Activated CD8-positive, alpha-beta memory T cell treated with anti-CD3 and anti-CD28 coated beads for 36 hours (primary cell): ENCODE data around the gene MFAP4. TPM values are rescaled to one million over a fixed set of nuclear protein-coding genes. Genes with fewer than 3 reads are reported as not detected.

Source experiments
- CTCF ChIA-PET: fragments of 350-600 bp; sonication (Branson Sonifier 250); formaldehyde crosslinking; loops from one replicate; lab custom pipeline; 2021; ENCODE audit warnings: antibody characterized with exemption; lab: Charles Lee
- POLR2A ChIA-PET: fragments of 350-600 bp; sonication (Branson Sonifier 250); formaldehyde crosslinking; loops from one replicate; lab custom pipeline; 2021; ENCODE audit warnings: antibody characterized with exemption; lab: Charles Lee
- total RNA-seq, 2 experiments: library from RNA; stranded (reverse); gene quantifications; one replicate each; pipeline ENCODE4 v1.2.3, GENCODE V29; 2021

The MFAP4 gene
- total RNA-seq, 2 experiments from 2014 or later, result not detected

DNA sequence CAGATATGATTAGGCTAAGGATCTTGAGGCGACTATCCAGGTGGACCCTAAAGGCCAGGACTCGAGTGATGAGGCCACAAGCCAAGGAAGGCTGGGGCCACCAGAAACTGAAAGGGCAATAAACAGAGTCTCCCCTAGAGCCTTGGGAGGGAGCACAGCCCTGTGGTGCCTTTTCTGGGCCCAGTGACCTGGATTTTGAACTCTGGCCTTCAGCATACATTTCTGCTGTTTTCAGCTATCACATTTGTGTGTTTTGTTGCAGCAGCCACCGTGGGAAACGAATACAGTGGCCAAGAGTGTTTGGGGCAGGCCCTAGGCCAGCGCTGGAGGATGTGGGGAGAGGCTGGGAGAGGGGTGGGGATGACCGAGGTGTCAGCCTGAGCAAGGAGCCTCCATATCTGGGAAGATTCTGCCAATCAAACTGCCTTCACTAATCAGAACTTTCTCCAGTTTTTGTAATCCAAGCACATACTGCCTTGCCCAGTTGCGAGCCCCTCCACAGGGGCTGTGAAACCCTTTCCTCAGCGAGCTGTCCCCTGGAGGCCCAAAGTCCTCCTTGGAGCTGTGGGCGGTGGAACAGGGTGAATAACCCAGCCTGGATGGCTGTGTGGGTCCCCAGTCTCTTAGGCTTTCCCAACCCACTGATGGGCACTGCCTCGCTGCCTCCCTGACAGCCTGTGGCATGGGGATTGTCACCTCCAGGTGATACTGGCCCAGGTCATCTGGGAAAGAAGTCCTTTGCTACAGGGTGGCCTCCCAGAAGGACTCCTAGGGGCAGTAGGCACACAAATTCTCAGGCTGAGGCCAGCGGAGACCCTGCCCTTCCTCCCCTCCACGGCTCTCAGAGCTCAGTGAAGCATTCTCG is 41.3 kb downstream of the MFAP4 start:
- POLR2A ChIA-PET, result interaction anchor here (0.6 kb wide), 1 partner anchor 91 kb away, joined by 3 read pairs; no protein-coding TSS in a partner anchor

DNA sequence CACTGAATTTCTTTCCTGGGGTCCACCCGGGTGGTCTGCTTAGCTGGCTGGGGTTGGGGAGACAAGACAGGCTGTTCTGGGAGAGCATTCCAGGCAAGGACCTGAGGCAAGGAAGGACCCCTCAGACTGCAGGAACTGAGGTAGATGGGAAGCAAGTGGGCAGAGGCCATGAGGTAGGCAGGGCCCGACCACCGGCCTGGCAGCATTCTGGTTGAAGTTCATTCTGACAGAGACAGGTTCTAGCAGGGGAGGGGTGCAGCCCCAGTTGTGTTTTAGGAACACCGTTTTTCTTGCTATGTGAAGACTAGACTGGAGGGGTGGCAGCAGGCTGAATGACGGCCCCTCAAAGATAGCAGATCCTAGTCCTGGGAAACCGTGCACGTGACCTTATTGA is 41.9 kb downstream of the MFAP4 start:
- ChIA-PET CTCF (no interaction called here), POLR2A (interaction anchor here (0.6 kb wide), 1 partner anchor 92 kb away, joined by 3 read pairs; no protein-coding TSS in a partner anchor)

More for the DNA sequence above, 41.3 kb downstream of the MFAP4 start:
- CTCF ChIA-PET, result interaction anchor here (0.8 kb wide), 1 partner anchor 7 kb away, joined by 3 read pairs; no protein-coding TSS in a partner anchor

DNA sequence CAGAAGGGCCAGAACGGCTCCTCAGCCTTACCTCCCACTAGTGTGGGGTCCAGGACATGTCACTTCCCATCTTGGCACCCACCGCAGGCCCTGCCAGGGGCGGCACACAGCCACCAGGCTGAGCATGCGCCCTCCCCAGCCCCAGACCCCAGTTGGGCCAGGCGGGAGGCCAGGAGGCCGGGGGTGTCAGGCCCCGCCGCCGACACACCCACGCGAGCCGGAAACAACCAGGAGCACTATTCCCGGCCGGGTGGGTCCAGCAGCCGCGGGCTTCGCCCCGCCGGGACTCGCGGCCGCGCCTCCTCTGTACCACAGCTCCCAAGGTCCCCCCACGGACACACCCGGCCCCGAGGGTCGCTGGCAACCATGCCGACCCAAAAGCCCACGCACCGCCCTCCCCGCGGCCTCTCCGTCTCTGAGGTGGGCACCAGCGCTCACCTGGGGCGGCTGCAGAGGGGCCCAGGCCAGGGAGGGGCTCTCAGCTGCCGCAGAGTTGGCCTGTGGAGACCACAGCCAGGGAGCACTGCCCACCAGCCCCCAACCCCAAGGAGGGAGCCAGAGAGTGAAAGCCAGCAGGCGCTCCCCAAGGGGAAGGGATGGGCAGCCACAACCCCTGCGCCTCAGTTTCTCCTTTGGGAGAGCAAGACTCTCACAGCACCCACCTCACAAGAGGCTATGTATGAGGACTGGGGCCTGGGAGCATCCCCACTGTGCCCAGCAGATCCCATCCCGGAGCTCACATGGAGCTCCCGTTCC is 42.5 kb downstream of the MFAP4 start:
- POLR2A ChIA-PET, result no interaction called here
- CTCF ChIA-PET, result no interaction called here

DNA sequence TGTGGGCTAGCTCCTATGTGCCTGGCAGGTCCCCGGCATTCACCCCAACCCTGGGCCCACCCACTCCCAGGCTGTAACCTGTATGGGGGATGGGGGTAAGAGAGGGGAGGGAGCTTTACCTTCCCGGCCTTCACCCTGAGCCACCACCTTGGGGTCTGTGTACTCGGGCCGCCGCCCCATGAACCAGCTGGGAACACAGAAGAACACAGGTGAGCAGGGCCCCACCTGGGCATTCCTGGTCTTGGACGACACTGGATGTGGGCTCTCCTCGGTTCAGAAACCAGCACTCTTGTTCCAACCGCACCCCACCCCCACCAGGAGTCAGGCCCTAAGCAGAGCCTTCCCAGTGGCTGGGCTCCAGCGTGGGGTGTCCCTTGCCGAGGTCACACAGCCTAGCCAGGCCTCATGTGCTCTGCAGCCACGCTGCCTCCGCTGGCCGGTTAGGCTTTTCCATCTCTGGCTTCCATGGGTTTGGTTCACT is 43.3 kb downstream of the MFAP4 start:
- POLR2A ChIA-PET, result no interaction called here
- CTCF ChIA-PET, result no interaction called here

DNA sequence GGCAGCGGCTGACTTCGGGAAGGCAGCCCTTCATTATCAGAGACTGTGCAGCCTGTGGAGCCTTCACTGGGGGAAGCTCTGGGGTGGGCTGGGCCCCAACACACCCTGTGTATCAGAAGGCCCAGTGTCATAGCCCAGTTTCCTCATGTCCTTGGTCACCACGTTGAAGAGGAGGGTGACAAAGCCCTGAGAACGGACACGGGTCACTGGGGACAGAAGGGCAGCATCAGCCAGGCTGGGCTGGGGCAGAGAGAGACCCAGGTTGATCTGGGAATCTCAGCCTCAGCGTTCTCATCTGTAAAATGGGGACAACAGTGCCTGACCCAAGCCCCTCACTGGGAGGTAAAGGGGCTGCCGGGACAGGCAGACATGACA is 43.7 kb downstream of the MFAP4 start:
- ChIA-PET POLR2A (no interaction called here), CTCF (no interaction called here)

DNA sequence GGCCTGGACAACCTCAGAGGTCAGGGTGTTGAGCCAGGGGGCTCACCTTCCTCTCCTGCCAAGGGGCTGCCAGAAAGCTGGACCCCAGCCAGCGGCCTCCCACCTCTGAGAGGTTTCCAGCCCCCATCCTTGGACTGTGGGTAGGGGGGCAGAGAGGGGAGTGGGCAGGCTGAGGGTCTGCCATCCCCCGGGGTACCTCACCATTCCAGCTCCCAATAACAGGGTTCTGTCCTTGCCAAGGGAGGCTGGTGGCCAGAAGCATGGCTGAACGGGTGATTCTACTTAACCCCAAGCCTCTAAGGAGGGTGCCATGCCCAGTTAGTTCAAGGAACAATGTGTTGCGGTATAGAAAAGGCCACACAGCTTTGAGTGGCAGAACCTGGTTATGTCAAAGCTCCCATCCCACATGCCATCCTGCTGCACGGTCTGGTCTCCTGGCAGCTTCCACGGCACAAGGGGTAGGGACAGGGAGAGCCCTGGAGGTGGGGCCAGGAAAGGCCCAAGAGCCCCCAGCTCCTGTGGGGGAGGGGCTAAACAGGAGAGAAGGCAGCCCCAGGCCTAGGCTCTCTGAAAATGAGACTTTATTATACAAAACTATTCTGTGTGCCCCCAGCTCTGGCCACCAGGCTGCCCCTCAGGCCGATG is 44.3 kb downstream of the MFAP4 start:
- CTCF ChIA-PET, result no interaction called here
- POLR2A ChIA-PET, result no interaction called here

DNA sequence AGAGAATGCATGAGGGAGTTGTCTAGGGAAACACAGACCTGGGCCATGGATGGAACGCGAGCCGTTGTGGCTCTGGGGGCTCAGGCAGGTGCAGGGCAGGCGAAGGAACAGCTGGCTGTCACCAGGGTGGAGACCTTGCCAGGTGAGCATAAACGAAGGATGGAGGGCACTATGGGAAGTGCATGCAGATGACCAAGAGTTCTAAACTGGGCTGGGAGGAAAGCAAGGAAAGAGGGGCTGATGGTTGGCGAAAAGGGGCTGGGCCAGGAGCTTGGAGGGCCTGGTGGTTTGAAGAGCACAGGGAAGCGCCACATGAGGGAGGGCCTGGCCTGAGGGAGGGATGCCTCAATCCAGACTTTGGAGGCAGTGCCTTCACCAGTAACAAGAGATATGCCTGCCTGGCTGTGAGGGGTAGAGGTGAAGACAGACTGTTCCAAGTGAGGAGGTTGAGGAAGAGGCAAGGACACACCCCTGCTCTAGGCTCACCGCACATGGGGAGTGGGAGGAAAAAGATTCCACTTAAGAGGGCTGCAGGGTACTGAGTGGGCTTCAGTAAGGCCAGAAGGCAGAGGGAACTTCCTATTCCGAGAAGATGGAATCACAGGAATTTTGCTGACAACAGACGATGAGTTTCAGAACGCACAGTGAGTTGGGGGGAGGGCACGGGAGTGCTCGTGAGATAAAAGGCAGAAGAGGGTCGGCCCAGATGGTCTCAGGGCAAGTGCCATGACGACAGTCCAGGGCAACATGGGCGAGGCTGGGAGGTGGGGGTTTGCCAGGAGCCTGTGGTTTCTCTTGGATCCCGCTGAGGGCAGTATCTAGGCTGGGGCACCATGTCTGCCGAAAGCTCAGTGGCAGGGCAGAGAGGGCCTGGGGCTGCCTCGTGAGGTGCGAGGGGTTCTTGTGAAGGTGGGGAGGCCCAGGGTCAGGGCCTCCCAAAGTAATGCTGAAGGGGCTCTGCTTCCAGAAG is 45.1 kb downstream of the MFAP4 start:
- POLR2A ChIA-PET, result interaction anchor here (0.5 kb wide), 1 partner anchor 315 kb away, joined by 3 read pairs; no protein-coding TSS in a partner anchor

DNA sequence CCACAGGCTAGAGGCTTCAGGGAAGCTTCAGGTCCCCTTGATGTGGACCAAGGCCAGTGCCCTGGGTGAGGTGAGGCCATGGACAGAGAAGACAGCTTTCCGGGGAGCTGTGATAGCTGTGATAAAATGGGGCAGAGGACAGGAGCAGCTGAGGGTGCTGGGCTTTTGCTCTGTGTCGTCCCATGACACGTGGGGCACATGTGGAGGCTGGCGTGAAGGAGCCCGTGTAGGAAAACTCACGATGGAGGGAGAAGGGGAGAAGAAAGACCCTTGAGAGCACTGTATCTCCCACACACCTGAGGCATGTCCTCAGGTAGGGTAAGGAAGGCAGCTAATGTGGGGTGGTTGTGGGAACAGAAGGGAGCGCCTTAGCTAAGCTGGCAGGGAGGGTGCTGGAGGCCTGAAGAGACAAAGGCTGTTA is 45.8 kb downstream of the MFAP4 start:
- POLR2A ChIA-PET, result interaction anchor here (0.5 kb wide), 1 partner anchor 316 kb away, joined by 3 read pairs; no protein-coding TSS in a partner anchor
- CTCF ChIA-PET, result no interaction called here

More for the DNA sequence above, 45.1 kb downstream of the MFAP4 start:
- CTCF ChIA-PET, result no interaction called here

DNA sequence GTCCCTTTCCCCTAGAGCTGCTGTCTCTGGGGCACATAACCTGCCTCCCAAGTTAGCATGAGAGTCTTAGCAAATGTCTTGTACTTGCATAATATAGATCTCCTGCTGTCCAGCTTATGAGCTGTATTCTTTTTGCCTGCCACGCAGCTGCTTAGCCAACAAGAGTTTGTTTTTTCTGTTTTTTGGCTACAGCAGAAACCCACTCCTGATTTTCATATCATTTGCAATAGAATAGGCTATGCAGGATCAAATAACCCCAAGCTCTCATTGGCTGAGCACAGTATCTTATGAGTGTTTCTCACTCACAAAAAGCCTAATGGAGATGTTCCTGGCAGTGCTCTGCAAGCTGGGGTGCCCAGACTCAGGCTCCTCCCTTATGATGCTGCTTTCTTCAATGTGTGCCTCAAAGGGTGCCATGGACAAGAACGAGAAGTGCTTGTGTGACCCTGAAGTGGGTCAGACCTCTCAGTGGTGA is 47.6 kb downstream of the MFAP4 start:
- ChIA-PET POLR2A (no interaction called here), CTCF (interaction anchor here (1.7 kb wide), 1 partner anchor 24 kb away, joined by 5 read pairs; the partner anchor contains the start of gene B9D1)

DNA sequence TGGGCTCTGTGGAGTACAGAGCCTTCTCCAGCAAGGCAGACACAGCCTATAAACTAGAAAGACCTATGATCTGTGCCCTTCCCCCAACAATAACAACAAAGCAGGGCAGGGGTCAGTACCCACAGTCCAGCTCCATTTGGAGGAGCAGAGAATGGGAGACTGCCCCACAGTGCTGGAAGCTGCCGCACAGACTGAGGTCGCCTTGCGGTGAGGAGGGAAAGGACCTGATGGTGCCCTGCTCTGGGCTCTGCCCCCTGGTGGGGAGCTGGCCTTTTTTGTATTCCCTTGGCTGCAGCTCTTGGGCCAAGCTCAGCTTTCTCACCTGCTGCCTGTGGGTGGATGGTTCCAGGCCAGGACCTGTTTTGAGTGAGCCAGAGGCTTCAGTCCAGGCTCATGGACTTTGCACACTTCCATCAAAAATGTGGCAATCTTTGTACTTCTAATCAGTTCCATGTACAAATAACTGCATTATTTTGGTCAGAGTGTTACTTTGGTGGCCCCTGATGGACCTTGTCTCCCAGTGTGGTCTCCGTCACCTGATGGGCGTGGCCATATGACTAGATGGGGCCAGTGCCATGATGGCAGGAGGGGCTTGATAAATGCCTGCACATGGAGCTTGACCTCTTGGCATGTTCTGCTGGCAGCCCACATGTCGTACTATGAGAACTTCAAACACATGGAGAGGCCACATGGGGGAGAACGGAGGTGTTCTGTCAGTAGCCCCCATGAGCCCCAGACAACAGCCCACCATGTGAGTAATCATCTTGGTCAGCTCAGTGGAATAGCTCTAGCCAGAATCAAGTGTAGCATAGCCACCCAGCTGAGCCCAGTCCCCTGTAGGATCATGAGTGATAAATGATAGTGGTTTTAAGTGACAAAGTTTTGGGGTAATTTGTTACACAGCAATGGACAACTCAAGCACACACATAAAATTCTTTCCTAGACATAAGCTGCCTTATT is 48.7 kb downstream of the MFAP4 start:
- ChIA-PET CTCF (interaction anchor here (0.7 to 1.7 kb wide), 6 partner anchors 8 to 95 kb away, joined by 3 to 5 read pairs (median 3); partner anchors contain the start of gene B9D1), POLR2A (no interaction called here)

DNA sequence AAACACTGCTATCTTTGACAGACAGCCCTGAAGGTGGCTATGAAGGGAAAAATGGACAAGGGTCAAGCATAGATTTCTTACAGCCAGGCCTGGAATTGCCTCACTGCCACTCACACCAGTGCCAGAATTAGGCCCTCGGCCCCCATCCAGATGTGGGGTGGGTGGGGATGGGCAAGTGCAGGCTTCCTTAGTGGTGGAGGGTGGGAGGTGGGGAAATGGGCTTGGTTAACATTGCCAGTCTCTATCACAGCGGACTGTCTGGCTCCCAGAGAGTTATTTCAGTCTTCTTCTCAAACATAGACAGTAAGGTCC is 49.3 kb downstream of the MFAP4 start:
- CTCF ChIA-PET, result interaction anchor here (1.1 to 1.2 kb wide), 3 partner anchors 29 to 96 kb away, joined by 3 read pairs; no protein-coding TSS in a partner anchor

DNA sequence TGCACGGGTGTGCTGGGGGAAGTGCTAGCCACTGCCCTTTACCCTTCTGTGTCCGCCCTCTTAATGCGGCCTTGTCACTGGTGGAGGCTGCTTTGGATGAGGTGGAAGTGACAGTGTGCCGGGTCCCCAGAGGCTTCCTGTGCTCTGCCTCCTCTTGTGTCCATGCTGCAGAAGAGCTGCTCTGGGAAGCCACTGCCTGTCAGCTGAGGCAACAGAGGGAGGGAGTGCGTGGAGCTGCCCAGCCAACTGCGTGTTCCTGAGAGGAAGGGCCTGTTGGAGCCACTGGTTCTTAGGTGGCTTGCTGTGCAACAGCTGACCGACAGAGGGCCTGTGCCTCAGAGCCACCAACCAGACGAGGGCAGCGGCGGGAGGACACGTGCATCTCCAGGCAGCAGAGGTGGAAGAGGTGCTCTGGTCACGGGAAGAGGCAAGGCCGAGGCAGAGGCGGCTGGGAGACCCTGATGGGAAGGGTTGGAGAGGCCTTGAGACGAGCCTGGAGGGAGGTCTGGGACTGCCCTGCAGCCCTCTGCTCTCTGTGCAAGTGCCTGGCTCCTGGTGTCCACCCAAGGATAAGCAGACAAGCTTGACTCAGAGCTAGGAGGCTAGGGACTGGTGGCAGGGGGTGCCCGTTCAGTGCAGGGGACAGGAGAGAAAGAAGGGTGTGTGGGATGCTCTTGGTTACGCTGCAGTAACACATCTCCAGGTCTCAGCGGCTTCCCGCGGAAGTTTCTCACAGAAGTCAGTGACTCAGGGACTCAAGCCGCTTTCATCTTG is 49.9 kb downstream of the MFAP4 start:
- POLR2A ChIA-PET, result no interaction called here

More for the DNA sequence above, 49.3 kb downstream of the MFAP4 start:
- POLR2A ChIA-PET, result no interaction called here

DNA sequence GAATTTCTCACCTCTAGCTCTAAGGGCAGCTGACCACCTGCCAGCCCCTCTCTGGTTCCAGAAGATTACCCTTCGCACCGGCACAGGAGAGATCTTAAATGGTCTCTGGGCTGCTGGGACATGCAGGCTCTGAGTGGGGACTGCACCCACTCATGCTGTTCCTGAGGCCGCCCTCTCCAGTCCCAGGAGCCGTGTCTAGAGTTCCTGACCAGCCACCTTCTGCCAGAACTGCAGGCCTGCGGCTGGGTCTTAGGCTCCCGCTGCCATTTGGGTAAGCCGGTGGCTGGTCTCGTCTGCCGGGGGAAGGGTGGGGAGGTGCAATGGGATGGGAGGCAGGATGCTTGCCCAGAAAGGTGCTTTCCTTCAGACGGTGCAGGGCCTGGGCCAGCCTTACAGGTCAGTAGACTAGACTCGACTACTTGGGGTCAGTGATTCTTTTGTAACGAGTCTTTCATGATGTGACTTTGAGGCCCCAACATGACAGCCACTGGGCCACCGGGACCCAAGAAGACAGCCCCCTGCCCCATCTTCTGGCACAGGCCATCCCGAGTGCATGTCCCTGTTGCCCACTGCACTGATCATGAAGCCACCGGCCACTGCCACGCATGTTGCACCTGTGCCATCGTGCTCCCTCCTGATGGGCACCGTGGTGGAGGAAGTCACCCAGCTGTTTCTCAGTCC is 50.9 kb downstream of the MFAP4 start:
- ChIA-PET CTCF (interaction anchor here (1.1 kb wide), 1 partner anchor 30 kb away, joined by 3 read pairs; no protein-coding TSS in a partner anchor), POLR2A (no interaction called here)

More for the DNA sequence above, 49.9 kb downstream of the MFAP4 start:
- CTCF ChIA-PET, result interaction anchor here (1.1 to 1.2 kb wide), 4 partner anchors 28 to 97 kb away, joined by 3 read pairs; no protein-coding TSS in a partner anchor

DNA sequence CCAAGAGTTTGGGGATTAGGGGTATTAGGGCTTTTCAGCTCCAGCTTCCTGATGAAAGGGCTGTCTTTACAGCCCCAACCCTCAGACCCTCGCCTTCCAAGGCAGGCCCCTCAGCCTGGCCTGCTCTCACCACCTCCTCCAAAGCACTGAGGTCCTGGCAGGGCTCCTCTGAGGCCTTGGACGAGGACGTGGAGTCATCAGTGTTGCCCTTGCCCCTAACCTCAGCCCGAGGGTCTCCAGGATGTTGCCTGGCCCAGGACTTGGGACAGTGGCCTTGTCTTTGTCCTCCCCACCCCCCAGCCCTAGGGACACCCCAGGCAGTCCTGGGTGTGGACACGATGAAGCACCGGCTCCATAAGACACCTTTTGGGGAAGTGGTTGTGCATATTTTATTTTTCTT is 52.7 kb downstream of the MFAP4 start:
- CTCF ChIA-PET, result no interaction called here
- POLR2A ChIA-PET, result no interaction called here

DNA sequence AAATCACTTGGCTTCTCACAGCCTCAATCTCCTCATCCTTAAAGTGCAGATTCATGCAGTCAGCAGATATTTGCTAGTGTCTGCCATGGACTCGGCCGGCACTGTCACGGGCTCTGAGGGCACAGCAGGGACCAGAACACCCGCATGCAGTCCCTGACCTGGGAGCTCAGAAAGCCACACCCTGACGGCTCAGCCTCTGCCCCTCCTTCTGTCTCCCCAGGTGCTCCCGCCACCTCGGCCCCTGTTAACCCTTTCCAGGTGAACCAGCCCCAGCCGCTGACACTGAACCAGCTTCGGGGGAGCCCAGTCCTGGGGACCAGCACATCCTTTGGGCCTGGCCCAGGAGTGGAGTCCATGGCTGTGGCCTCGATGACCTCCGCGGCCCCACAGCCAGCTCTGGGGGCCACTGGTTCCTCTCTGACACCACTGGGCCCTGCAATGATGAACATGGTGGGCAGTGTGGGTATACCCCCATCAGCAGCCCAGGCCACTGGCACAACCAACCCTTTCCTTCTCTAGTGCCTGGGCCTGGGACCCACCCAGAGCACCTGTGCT is 53.2 kb downstream of the MFAP4 start:
- ChIA-PET POLR2A (no interaction called here), CTCF (no interaction called here)
